ENCODE data around the gene ZMIZ1. TPM values are rescaled to one million over a fixed set of nuclear protein-coding genes. Genes with fewer than 3 reads are reported as not detected.
A peak's percentile ranks its signal among the peaks of the same experiment; 100 is the strongest.

Gene ZMIZ1
- total and polyA plus RNA-seq, 2 experiments from 2014 or later = 9.2 to 30.9 TPM

- H3K4me2 ChIP-seq = peak overlapping the region; percentile 35
- H3K79me2 ChIP-seq (replicated peaks; ENCODE audit: insufficient read depth) = peaks cover 34% of the 10 kb centered on the region
- no peaks in the 10 kb centered on the region for H3K36me3 Mint-ChIP-seq (ENCODE audit: low read depth)
- no peaks in the 10 kb centered on the region for H3K27me3 ChIP-seq (ENCODE audit: insufficient read depth)
- H3K36me3 ChIP-seq (ENCODE audit: insufficient read depth) = no peaks in the 10 kb centered on the region
- H3K9me2 ChIP-seq (ENCODE audit: insufficient read depth) = no peaks in the 10 kb centered on the region
- peak overlapping the region; percentile 79; the same call in 1 of the 2 replicates for H3K27ac ChIP-seq (ENCODE audit: low read depth)
- H3K27me3 Mint-ChIP-seq (ENCODE audit: insufficient read depth, low read depth, poor library complexity) = peaks cover 18% of the 10 kb centered on the region
- H3K4me1 Mint-ChIP-seq = peaks cover 57% of the 10 kb centered on the region
- ATAC-seq (peak; percentile 12), DNase-seq (ENCODE audit: low spot score) (peak; percentile 50)
- peaks cover 32% of the 10 kb centered on the region for H3K4me1 ChIP-seq (ENCODE audit: insufficient read depth)
- no peaks in the 10 kb centered on the region for H4K20me1 ChIP-seq (replicated peaks; ENCODE audit: insufficient read depth)
- no peak for TF ChIP-seq EZH2phosphoT487 (IDR thresholded peaks at IDR 0.05; ENCODE audit: unreplicated experiment)
- no peak for TF ChIP-seq NANOG (IDR thresholded peaks at IDR 0.05; ENCODE audit: borderline replicate concordance)
- no peak for TF ChIP-seq CTCF (conservative IDR thresholded peaks at IDR 0.05; ENCODE audit: low read depth in 2 of 2)
- no peak for TF ChIP-seq ETS1 (IDR thresholded peaks at IDR 0.05)
- TF ChIP-seq ZNF331 (CRISPR knock-in tag; IDR thresholded peaks at IDR 0.05; ENCODE audit: low read depth) = no peak
- TF ChIP-seq JUNB (IDR thresholded peaks at IDR 0.05; ENCODE audit: unreplicated experiment) = no peak
- no peak for TF ChIP-seq REST (IDR thresholded peaks at IDR 0.05; ENCODE audit: unreplicated experiment)
- TF ChIP-seq ZNF462 (CRISPR knock-in tag; IDR thresholded peaks at IDR 0.05) = no peak
- no peak for TF ChIP-seq EZH2 (IDR thresholded peaks at IDR 0.05; ENCODE audit: low read depth, unreplicated experiment)
- TF ChIP-seq ZNF114 (CRISPR knock-in tag; IDR thresholded peaks at IDR 0.05) = no peak
- no peak for TF ChIP-seq STAT1 (IDR thresholded peaks at IDR 0.05; ENCODE audit: unreplicated experiment)
- TF ChIP-seq CREB1 (CRISPR knock-in tag; IDR thresholded peaks at IDR 0.05; ENCODE audit: low read depth) = no peak
- no peak for TF ChIP-seq POLR2AphosphoS5 (IDR thresholded peaks at IDR 0.05; ENCODE audit: low read depth)
- H2AFZ ChIP-seq = no peak overlapping the region
- H3F3A ChIP-seq (replicated peaks; ENCODE audit: low read depth) = no peaks in the 10 kb centered on the region
- no peaks in the 10 kb centered on the region for H3K9me3 Mint-ChIP-seq
- H3K27ac Mint-ChIP-seq = peak overlapping the region; percentile 84
- H3K4me3 ChIP-seq = no peak overlapping the region
- peak overlapping the region; percentile 39; the same call in 1 of the 3 replicates for H3K4me3 Mint-ChIP-seq
Observed at GRCh38 chr10:79158402-79159097, 89.8 kb downstream of the ZMIZ1 start.

Data from GM23338 (cell line).